NCI-H128 (cell line): Measurements from ENCODE around the gene ITGBL1.

Experiments used
- DNase-seq: peaks from one replicate; lab custom pipeline; 2025; ENCODE audit not compliant: unreplicated experiment; lab: John Stamatoyannopoulos, UW

ITGBL1 gene

GRCh38 chr13:101691341-101691860 is 238.9 kb downstream of the ITGBL1 start:
- no peak for DNase-seq

- no peak for DNase-seq
Measured at GRCh38 chr13:101695870-101696516, 243.5 kb downstream of the ITGBL1 start.

GRCh38 chr13:101697745-101698144 is 245.3 kb downstream of the ITGBL1 start:
- DNase-seq, result no peak

- DNase-seq, result no peak
Measured at GRCh38 chr13:101698400-101698799, 245.9 kb downstream of the ITGBL1 start.

GRCh38 chr13:101700598-101700997 is 248.1 kb downstream of the ITGBL1 start:
- no peak for DNase-seq

- DNase-seq, result no peak
Measured at GRCh38 chr13:101703081-101703480, 250.6 kb downstream of the ITGBL1 start.

GRCh38 chr13:101703838-101704237 is 251.4 kb downstream of the ITGBL1 start:
- no peak for DNase-seq

GRCh38 chr13:101706651-101707050 is 254.2 kb downstream of the ITGBL1 start:
- no peak for DNase-seq

- no peak for DNase-seq
Measured at GRCh38 chr13:101707659-101708058, 255.2 kb downstream of the ITGBL1 start.

GRCh38 chr13:101708115-101708514 is 255.6 kb downstream of the ITGBL1 start:
- DNase-seq, result no peak

- no peak for DNase-seq
Measured at GRCh38 chr13:101709952-101710351, 257.5 kb downstream of the ITGBL1 start.

GRCh38 chr13:101711307-101712025 is 259.0 kb downstream of the ITGBL1 start:
- DNase-seq, result no peak

GRCh38 chr13:101712026-101712348 is 259.5 kb downstream of the ITGBL1 start:
- DNase-seq, result no peak

GRCh38 chr13:101714195-101714594 is 261.7 kb downstream of the ITGBL1 start:
- no peak for DNase-seq

GRCh38 chr13:101717353-101717752 is 264.9 kb downstream of the ITGBL1 start:
- no peak for DNase-seq

- DNase-seq, result no peak
Measured at GRCh38 chr13:101718496-101718895, 266.0 kb downstream of the ITGBL1 start.

- no peak for DNase-seq
Measured at GRCh38 chr13:101726681-101727080, 274.2 kb downstream of the ITGBL1 start.

- no peak for DNase-seq
Measured at GRCh38 chr13:101727118-101727517, 274.6 kb downstream of the ITGBL1 start.

GRCh38 chr13:101728021-101728420 is 275.5 kb downstream of the ITGBL1 start:
- no peak for DNase-seq

- DNase-seq, result no peak
Measured at GRCh38 chr13:101728615-101729014, 276.1 kb downstream of the ITGBL1 start.

- DNase-seq, result no peak
Measured at GRCh38 chr13:101730420-101731000, 278.0 kb downstream of the ITGBL1 start.

- DNase-seq, result no peak
Measured at GRCh38 chr13:101736566-101736965, 284.1 kb downstream of the ITGBL1 start.
